Eye (tissue), 1 donor: ENCODE measurements around the gene VMP1.
"Not testable (repeated sequence)": the region's sequence is repeated elsewhere in the genome, so short reads cannot be mapped to it uniquely, and the experiment has no call there.

Experiments used
- DNase-seq: peaks from one replicate; pipeline ENCODE4 v3.0.0-alpha.2; 2015

VMP1 gene

GRCh38 chr17:59873414-59873813 lies 166.0 kb downstream of the VMP1 start:
- not testable (repeated sequence) for DNase-seq

DNA sequence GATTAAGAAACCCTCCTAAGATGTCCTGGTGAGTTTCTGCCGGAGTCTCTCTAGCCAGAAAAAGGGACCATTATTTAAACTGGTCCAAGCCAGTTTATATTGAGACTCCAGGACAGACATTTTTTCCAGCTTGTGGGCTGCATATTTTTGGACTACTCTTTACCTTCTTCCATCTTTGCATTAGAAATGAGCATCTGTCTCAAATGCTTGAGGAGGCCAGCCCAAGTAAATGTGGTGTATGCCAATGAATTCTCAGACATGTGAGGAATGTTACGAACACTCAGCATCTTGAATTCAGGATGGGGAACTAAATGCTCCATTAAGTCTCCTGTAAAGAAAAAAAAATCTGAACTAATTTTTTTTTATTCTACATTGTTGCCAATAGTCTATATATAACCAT lies 166.9 kb downstream of the VMP1 start:
- no peak for DNase-seq

GRCh38 chr17:59876107-59876506 lies 168.7 kb downstream of the VMP1 start:
- no peak for DNase-seq

DNA sequence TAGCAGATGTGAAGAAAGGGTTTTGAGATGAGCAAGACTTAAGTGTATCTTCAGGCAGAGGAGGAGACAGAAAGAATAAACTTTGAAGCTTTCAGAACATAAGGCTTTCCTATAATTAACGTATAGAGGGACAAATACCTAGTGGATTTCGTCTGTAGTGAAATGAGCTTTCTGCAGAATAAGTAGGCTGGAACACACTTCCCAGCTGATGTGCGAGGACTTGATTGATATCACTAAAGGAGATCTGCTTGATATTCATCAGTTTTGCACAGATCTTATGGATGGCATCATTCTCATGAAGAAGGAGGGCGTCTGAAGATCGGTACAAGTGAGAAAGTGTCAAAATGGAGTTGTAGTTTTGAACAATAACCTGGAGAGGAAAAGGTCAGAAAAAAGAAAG lies 170.5 kb downstream of the VMP1 start:
- DNase-seq: no peak

GRCh38 chr17:59878624-59879023 lies 171.2 kb downstream of the VMP1 start:
- DNase-seq: no peak

DNA sequence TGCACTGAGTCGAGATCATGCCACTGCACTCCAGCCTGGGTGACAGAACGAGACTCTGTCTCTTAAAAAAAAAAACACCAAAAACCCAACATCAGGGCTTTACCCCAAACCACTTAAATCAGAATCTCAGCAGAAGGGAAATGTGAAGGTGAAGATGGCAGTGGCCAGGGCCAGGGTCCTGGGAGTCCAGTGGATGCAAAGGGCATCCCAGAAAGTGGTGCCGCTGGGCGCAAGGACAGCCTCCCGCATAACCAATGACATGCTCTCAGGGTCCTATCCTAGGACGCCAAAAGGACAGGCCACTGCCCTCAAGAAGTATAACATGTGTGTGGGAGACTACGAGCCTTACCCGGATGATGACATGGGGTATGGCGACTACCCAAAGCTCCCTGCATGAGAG lies 177.4 kb downstream of the VMP1 start:
- no peak for DNase-seq

- no peak for DNase-seq
Observed at GRCh38 chr17:59888145-59888750, 180.8 kb downstream of the VMP1 start.

- no peak for DNase-seq
Observed at GRCh38 chr17:59890720-59891119, 183.3 kb downstream of the VMP1 start.
